NCI-H1436 treated with DMSO at 0.1 percent for 48 hours (cell line): ENCODE results near the gene ANKDD1B.

ENCODE experiments used
- DNase-seq: peaks from one replicate; lab custom pipeline; 2025; lab: John Stamatoyannopoulos, UW

ANKDD1B gene

GRCh38 chr5:75707911-75708509 lies 96.8 kb downstream of the ANKDD1B start:
- DNase-seq: no peak

GRCh38 chr5:75710637-75711036 lies 99.4 kb downstream of the ANKDD1B start:
- no peak for DNase-seq

DNA sequence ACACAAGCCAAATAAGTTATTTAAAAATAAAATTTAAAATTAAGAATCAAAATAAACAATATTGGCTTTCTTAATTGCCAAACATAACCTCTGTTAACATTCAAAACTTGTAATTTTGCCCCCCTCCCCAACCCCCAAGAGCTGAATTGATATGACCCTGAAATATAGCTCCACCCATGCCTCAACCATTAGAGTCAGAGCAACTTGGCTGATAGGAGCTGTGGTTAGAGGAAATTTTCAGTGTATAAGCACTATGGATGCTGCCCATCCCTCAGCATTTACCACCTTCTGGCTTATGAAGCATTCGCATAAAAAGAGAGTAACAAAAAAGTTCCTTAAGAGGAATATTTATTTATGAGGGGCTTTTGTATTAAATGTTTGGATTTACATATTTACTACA lies 99.9 kb downstream of the ANKDD1B start:
- no peak for DNase-seq

DNA sequence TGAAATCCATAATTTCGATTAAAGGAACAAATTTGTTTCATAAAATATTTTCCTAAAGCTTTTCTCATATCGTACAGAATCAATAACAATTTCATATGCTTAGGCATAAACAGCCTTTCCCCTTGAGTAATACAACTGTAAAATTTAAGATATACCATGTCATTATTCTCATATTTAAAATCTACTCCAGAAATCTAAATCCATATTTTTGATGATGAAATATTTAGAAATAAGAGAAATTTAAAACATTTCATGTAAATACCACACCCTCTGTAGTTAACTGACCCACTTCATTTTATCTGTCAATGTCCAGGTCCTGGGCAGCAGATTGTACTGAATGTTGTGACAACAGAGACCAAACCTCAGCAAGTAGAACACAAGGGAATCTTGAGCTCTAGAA lies 100.8 kb downstream of the ANKDD1B start:
- no peak for DNase-seq

DNA sequence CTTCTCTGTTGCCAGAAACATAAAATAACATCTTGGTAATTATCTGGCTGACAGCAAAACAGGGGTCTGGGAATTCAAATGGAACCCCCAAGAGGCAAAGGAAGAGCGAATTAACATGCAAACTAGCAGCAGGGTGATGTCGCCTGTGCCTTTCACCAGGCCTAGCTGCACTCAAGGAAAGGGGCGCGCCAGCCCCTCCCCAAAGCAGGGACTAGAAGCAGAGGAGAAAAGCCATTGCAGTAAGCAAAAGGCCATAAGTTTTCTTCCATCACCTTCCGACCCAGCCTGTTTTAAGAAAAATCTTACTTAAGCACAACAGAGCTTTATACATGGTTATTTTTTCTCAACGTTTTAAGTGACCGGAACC lies 105.4 kb downstream of the ANKDD1B start:
- DNase-seq: no peak

GRCh38 chr5:75717082-75717922 lies 106.0 kb downstream of the ANKDD1B start, which contains the start of gene POC5:
Gene POC5 (minus strand): TSS chr5:75717437. CDS start chr5:75712937, 4,500 bp downstream.
- peak; percentile 87 for DNase-seq

GRCh38 chr5:75720882-75721281 lies 109.6 kb downstream of the ANKDD1B start:
- DNase-seq: no peak
